ENCODE results near the gene PLXNA1. TPM values are rescaled to one million over a fixed set of nuclear protein-coding genes. Genes with fewer than 3 reads are reported as not detected.

PLXNA1 gene
- total RNA-seq, 1 donor = 62.4 TPM

DNA sequence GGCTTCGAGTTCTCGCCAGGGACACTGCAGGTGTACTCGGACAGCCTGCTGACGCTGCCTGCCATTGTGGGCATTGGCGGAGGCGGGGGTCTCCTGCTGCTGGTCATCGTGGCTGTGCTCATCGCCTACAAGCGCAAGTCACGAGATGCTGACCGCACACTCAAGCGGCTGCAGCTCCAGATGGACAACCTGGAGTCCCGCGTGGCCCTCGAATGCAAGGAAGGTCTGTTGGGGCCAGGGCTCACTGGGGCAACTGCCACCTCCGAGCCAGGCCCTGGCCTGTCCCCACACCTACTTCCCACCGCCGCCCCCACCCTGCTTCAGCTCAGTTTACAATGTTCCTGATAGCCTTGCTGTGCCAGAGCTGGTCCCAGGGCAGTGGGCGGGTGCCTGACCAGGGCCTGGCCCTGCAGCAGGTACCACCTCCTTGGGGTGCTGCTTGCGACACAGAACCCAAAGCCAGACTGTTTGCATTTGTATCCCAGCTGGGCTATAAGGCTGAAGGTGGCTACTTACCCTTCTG, 35.5 kb downstream of the PLXNA1 start:
- no peak for DNase-seq (ENCODE audit: low read depth)
- TF ChIP-seq, protein P1, sequence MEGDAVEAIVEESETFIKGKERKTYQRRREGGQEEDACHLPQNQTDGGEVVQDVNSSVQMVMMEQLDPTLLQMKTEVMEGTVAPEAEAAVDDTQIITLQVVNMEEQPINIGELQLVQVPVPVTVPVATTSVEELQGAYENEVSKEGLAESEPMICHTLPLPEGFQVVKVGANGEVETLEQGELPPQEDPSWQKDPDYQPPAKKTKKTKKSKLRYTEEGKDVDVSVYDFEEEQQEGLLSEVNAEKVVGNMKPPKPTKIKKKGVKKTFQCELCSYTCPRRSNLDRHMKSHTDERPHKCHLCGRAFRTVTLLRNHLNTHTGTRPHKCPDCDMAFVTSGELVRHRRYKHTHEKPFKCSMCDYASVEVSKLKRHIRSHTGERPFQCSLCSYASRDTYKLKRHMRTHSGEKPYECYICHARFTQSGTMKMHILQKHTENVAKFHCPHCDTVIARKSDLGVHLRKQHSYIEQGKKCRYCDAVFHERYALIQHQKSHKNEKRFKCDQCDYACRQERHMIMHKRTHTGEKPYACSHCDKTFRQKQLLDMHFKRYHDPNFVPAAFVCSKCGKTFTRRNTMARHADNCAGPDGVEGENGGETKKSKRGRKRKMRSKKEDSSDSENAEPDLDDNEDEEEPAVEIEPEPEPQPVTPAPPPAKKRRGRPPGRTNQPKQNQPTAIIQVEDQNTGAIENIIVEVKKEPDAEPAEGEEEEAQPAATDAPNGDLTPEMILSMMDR (IDR thresholded peaks at IDR 0.05; ENCODE audit: insufficient read depth, low read length) = no peak
- H3K4me3 ChIP-seq (ENCODE audit: low read depth, low read length) = no peak overlapping the region

DNA sequence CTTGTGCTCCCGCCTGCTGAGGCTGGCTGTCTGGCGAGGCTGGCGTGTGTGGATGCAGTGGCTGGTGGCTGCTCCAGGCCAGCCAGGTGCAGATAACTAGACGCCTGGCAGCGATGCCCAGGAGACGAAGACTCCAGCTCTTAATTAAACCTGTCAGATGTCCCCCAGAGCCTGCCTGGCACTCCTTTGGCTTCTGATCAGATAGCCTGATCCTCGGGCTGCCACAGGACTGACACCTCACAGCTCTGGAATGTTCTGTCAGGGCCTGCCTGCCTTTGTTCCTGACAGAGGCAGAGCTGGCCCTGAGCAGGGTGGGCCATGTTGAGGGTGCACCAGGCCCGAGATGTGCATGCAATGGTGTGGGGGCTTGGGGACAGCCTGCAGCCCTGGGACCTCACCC, 36.5 kb downstream of the PLXNA1 start:
- no peak for DNase-seq (ENCODE audit: low read depth)
- TF ChIP-seq, protein P1 (IDR thresholded peaks at IDR 0.05; ENCODE audit: insufficient read depth, low read length) = no peak
- H3K4me3 ChIP-seq (ENCODE audit: low read depth, low read length) = no peak overlapping the region

DNA sequence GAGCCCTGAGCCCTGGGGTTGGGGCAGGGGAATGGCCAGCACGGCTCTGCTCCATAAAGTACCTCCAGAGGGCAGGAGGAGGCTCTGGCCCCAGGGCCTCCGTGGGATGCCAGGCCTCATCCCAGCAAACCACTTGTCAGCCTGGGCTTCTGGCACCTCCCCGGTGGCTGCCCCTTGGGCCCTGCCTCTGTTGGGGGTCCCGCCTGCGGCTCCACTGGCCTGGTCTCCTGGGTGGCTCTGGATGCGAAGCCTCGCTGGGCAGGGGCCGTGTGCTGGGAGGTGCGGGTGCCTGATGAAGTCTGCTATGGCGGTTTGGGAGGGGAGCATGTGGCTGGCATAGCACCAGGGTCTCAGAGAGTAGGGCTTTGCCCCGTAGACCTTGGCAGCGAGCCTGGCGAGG, 37.6 kb downstream of the PLXNA1 start:
- H3K4me3 ChIP-seq (ENCODE audit: low read depth, low read length) = no peak overlapping the region
- TF ChIP-seq, protein P1 (IDR thresholded peaks at IDR 0.05; ENCODE audit: insufficient read depth, low read length) = no peak
- no peak for DNase-seq (ENCODE audit: low read depth)

DNA sequence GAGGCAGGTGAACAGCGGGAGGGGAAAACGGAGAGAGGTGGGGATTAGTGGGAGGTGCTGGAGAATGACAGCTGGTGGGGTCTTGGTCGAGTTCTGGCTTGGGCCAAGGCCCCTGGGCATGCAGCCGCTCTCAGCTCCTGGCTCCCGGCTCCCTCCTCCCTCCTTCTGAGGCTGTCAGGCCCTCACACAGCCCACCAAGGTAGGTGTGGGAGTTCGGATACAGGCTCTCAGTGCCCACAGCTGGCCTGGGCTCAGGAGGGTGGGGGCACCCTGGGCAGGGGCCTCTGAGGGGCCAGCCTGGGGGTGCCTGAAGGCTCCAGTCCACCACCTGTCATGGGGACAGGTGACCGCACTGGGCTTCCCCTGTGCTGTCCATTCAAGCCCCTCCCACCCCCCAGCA, 39.9 kb downstream of the PLXNA1 start:
- TF ChIP-seq, protein P1 (IDR thresholded peaks at IDR 0.05; ENCODE audit: insufficient read depth, low read length) = no peak
- no peak overlapping the region for H3K4me3 ChIP-seq (ENCODE audit: low read depth, low read length)
- DNase-seq (ENCODE audit: low read depth) = no peak

DNA sequence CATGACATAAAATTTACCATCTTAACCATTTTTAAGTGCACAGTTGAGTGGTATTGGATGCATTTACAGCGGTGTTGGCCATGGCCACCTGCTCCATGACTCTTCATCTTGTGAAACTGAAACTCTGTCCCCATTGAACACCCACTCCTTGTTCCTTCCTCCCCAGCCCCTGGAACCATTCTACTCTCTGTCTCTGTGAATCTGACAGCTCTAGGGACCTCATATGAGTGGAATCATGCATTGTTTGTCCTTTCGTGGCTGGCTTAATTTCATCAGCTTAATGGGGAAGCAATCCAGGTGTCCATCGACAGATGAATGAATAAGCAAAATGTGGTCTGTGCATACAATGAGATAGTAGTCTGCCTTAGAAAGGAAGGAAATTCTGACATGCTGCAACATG, 42.5 kb downstream of the PLXNA1 start:
- no peak overlapping the region for H3K4me3 ChIP-seq (ENCODE audit: low read depth, low read length)
- TF ChIP-seq, protein P1 (IDR thresholded peaks at IDR 0.05; ENCODE audit: insufficient read depth, low read length) = no peak
- no peak for DNase-seq (ENCODE audit: low read depth)

DNA sequence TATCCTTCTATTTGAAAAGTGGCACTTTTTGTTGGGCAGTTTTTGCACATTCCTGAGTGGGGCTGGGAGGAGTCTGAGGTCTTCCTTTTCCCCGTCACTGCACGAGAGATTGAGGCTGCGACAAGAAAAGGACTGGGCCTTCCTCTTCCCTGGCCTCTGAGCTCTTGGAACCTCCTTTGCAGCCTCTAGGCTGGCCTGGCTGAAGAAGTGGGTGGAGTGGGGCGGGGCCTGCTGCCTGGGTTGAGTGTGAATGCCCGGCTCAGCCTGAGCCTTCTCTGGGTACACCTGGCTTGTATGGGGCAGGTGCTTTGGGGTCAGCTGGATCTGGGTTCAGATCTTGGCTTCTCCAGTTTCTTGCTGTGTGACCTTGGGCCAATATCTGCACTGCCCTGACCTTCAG, 43.1 kb downstream of the PLXNA1 start:
- TF ChIP-seq, protein P1 (IDR thresholded peaks at IDR 0.05; ENCODE audit: insufficient read depth, low read length) = no peak
- DNase-seq (ENCODE audit: low read depth) = no peak
- no peak overlapping the region for H3K4me3 ChIP-seq (ENCODE audit: low read depth, low read length)

DNA sequence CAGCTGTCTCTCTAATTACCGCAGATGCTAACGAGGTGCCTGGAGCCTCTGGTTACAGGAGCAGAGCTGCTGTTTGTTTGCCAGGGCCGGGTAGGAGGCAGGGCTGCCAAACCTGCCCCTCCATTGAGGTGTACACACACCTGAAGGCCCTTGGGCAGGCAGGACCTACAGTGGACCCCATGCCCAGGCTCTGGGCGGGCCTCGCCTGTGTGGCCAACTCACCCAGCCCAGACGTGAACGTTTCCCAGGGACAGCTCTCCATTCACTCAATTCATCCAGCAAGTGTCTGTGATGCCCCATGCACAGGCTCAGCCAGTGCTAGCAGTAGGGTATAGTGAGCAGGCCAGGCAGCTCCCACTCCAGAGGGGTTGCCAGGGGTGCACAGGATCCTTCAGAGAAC, 43.7 kb downstream of the PLXNA1 start:
- DNase-seq (ENCODE audit: low read depth) = no peak
- TF ChIP-seq, protein P1 (IDR thresholded peaks at IDR 0.05; ENCODE audit: insufficient read depth, low read length) = no peak
- no peak overlapping the region for H3K4me3 ChIP-seq (ENCODE audit: low read depth, low read length)
